IMR-90 (cell line): Measurements from ENCODE around the gene VWA7.

ENCODE experiments used
- CEBPB ChIP-seq: IDR thresholded peaks from 2 replicates; pipeline ENCODE4 v1.6.1; 2012; ENCODE audit warnings: low read depth, low read length, improper control_type of control experiment
- CHD1 ChIP-seq: IDR thresholded peaks from 2 replicates; pipeline ENCODE4 v1.6.1; 2012; ENCODE audit warnings: low read depth, low read length, improper control_type of control experiment
- FOS ChIP-seq: fragments of 150-350 bp; IDR thresholded peaks from 2 replicates; pipeline ENCODE4 v1.6.1; 2016; ENCODE audit warnings: low read depth, low read length
- MAFK ChIP-seq: IDR thresholded peaks from 2 replicates; pipeline ENCODE4 v1.6.1; 2012; ENCODE audit warnings: low read depth, low read length, improper control_type of control experiment
- MXI1 ChIP-seq: IDR thresholded peaks from 2 replicates; pipeline ENCODE4 v1.6.1; 2012; ENCODE audit warnings: low read depth, mild to moderate bottlenecking, low read length, moderate library complexity, borderline replicate concordance
- POLR2A ChIP-seq: IDR thresholded peaks from 2 replicates; pipeline ENCODE4 v1.6.1; 2012; ENCODE audit warnings: mild to moderate bottlenecking, low read depth, low read length
- RFX5 ChIP-seq: IDR thresholded peaks from 2 replicates; pipeline ENCODE4 v1.8.0; 2012; ENCODE audit warnings: low read depth, mild to moderate bottlenecking, low read length, moderate library complexity
- USF2 ChIP-seq: fragments of 150-350 bp; IDR thresholded peaks from 2 replicates; pipeline ENCODE4 v1.6.1; 2017; ENCODE audit warnings: mild to moderate bottlenecking, antibody characterized with exemption, low read length, low read depth
- TF ChIP-seq, protein P1 (sequence below): conservative IDR thresholded peaks from 2 replicates; pipeline ENCODE4 v1.5.1; 2012; ENCODE audit warnings: mild to moderate bottlenecking, low read depth, low read length, improper control_type of control experiment

DNA sequence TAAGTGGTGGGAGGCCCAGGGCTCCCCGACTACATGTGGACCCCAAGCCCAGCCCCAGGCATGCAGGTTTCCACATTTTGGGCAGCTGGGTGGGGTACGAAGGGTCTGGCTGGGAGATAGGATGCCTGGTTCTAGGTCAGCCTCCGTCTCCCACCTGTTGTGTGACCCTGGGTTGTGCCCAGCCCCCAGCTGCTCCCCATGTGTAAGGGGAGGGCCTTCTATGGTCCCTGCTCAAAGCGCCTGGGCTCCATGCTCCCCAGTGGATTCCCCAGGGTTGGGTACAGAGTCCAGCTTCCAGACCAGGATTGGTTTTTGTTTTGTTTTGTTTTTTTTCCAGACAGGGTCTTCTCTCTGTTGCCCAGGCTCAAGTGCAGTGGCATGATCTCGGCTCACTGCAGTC, 1.1 kb upstream of the VWA7 start:
- TF ChIP-seq MXI1 (no peak), POLR2A (no peak), RFX5 (no peak), USF2 (no peak), CEBPB (no peak), CHD1 (no peak), MAFK (no peak), FOS (no peak)
- TF ChIP-seq, protein P1, sequence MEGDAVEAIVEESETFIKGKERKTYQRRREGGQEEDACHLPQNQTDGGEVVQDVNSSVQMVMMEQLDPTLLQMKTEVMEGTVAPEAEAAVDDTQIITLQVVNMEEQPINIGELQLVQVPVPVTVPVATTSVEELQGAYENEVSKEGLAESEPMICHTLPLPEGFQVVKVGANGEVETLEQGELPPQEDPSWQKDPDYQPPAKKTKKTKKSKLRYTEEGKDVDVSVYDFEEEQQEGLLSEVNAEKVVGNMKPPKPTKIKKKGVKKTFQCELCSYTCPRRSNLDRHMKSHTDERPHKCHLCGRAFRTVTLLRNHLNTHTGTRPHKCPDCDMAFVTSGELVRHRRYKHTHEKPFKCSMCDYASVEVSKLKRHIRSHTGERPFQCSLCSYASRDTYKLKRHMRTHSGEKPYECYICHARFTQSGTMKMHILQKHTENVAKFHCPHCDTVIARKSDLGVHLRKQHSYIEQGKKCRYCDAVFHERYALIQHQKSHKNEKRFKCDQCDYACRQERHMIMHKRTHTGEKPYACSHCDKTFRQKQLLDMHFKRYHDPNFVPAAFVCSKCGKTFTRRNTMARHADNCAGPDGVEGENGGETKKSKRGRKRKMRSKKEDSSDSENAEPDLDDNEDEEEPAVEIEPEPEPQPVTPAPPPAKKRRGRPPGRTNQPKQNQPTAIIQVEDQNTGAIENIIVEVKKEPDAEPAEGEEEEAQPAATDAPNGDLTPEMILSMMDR, result no peak
